Measurements from ENCODE around the gene DVL2.

- TF ChIP-seq GATA2 (IDR thresholded peaks at IDR 0.05; ENCODE audit: low read depth, low read length), result no peak
- no peak for TF ChIP-seq GATA3 (IDR thresholded peaks at IDR 0.05; ENCODE audit: low read depth, low read length)
These were observed 12.5 kb upstream of the DVL2 start for GRCh38 chr17:7246779-7247178.
